NCI-H1417 (cell line): ENCODE results near the gene TMEM132D.

ENCODE experiments used
- DNase-seq, 3 experiments: peaks; one replicate each; lab custom pipeline; 2025; lab: John Stamatoyannopoulos, UW

TMEM132D gene

GRCh38 chr12:129826273-129826672 is 77.6 kb downstream of the TMEM132D start:
- no peak for DNase-seq

DNA sequence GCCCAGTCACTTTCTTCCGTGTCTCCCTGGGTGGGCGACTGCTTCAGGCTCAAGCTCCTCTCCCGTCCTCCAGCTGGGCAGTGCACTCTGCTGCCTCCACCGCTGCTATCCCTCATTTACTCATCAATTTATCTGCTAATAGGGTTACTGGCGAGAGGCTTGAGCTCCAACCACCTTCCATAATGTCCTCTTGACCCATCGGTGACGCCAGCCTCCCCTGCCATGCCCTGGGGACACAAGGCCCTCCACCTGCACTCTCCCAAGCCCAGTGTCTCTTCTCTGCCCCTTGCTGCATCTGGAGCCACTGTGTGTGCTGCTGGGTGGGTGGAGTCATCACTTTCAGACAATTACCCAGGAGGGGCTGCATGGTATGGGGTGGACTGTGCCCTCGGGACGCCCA is 78.5 kb downstream of the TMEM132D start:
- no peak for DNase-seq

DNA sequence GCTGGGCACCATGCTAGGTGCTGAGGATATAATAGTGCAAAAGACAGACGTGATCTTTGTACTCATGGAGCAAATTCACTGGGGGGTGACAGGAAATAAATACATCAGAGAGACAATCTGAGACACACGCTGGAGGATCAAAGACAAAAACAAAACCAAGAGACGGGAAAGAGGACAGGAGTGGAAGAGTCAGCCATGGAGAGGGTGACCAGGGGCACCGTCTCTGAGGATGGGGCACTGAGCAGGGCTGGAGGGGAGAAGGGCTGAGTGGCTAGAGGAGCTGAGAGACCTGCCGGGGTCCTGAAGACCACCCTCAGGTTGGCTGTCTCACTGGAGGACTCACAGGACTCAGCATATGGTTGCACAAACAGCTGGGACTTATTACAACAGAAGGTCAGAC is 81.9 kb downstream of the TMEM132D start:
- DNase-seq, result no peak

DNA sequence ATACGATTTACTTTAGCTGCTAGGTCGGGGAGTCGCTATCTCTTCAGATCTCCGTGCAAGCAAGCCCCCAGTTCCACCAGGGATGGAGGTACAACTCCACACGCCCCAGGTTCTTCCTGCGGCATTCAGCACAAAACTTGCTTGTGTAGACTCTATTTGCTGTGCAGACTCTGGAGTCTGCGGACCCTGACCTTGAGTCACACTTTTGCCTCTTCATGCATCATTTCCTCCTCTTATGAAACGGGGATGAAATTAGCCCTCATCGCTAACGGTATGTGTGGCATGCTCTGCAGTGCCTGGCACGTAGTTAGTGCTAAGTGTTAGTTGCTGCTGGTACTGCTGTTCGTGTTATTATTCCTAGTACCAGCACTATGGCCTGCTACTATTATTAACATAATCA is 84.4 kb downstream of the TMEM132D start:
- peak in 1 of 3 experiments; percentile 11 for DNase-seq

DNA sequence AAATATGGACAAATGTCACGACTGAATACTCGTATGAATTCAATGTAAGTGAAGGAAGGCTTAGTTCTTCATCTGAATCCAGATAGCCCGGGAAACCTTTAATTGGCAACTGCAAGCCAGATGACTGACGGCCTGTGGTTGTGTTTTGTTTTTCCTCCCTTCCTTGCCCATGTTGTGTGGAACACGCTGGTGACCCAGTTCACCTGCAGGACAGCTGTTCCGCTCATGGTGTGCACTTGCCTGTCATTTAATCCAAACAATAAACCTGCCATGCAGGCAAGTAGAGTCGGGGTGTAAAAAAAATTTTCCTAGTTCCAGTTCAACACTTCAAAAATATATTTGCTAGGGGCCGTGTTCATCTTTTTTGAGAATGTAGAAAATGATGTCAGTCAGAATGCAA is 88.0 kb downstream of the TMEM132D start:
- DNase-seq, result no peak

- DNase-seq, result no peak
Measured at GRCh38 chr12:129811963-129812362, 91.9 kb downstream of the TMEM132D start.

- DNase-seq, result no peak
Measured at GRCh38 chr12:129807136-129807535, 96.7 kb downstream of the TMEM132D start.

DNA sequence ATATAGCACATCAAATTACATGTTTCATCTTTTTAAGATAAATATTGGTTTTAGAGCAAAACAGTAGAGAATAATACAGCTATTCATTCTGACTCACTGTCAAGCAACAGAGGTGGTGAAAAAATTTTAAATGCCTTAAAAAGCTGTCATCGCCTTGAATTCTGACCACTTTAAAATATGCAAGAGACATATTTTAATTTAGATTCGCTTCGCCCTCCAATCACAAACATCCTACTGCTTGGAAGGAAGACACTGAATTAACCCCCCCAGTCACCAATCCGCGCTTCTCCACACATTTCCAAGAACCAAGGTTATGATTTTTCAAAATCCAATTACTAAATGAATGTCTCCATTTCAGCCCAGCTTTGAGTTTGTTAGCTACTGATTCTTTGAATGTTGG is 112.4 kb downstream of the TMEM132D start:
- no peak for DNase-seq

GRCh38 chr12:129790930-129791329 is 112.9 kb downstream of the TMEM132D start:
- no peak for DNase-seq

- DNase-seq, result no peak
Measured at GRCh38 chr12:129790331-129790730, 113.5 kb downstream of the TMEM132D start.

DNA sequence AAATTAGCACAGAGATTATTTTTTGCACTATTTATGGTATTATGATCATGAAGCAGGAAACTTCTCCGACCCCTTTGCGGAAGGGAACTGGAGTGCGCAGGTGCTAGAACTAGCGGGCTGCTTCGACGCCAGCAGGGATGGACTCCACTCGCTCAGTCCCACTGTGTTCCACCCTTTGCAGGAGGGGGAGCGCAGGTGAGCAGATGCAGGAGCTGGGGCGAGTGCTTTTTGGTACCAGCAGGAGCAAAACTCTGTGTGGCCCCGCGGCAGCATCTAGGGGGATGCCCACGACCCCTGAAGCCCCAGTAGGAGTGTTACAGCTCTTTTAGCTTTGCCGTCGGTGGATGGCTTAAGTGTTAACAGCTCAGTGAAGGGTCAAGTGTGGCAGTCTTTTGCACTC is 113.9 kb downstream of the TMEM132D start:
- no peak for DNase-seq

DNA sequence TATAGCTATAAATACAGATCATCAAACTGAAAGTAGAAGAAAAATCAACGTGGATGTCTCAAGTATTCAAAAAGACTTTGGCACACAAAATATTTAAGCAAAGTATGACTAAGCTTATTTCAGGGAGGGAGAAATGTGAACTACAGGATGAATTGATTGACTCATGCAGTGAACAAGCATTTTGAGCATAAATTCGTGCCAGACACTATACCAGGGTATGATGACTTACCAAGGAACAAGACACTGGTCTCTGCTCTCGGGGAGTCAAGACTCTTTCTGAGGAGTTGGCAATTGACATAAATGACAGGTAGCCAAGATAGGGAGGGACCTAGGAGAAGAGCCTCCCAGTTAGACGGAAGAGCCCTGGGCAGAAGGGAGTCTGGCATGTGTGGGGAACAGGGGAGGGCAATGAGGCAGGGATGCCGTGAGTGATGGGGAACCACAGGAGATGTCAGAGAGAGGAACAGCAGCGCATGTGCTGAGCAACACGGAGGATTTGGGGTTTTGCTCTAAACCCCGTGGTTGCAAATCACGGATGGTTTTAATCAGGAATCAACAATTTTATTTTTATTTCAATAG is 115.2 kb downstream of the TMEM132D start:
- DNase-seq, result no peak

GRCh38 chr12:129779989-129780388 is 123.8 kb downstream of the TMEM132D start:
- no peak for DNase-seq

GRCh38 chr12:129779033-129779432 is 124.8 kb downstream of the TMEM132D start:
- DNase-seq, result no peak

DNA sequence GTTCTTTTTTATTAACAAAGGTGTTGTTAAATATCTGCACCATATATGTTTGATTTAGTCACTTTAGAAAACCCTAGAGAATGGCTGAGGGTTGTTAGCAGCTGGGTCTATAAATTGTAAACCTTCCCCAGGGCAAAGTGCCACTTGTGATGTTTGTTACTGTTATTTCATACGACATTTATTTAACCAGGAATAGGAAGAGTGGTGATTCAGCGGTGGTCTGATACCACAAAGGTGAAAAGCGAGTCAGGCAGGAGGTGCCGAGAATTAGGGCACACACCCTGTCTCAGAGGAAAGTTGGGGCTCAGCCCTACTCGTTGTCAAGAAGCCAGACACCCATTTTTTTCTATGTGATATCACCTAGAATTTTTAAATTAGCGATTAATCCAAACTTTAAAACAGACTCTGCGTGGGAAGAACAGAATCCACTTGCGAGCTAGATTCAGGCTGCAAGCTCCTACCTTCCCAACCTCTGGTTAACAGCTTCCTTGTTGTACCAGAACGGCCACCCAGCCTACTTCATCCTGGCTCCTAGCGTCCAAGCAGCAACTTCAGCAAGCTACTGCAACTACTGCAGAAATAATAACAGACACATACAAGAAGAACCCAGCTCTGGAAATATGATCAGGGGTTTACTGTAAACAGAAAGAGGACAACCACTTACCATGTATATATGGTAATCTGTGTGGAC is 126.7 kb downstream of the TMEM132D start:
- DNase-seq, result peak in 1 of 3 experiments; percentile 70

DNA sequence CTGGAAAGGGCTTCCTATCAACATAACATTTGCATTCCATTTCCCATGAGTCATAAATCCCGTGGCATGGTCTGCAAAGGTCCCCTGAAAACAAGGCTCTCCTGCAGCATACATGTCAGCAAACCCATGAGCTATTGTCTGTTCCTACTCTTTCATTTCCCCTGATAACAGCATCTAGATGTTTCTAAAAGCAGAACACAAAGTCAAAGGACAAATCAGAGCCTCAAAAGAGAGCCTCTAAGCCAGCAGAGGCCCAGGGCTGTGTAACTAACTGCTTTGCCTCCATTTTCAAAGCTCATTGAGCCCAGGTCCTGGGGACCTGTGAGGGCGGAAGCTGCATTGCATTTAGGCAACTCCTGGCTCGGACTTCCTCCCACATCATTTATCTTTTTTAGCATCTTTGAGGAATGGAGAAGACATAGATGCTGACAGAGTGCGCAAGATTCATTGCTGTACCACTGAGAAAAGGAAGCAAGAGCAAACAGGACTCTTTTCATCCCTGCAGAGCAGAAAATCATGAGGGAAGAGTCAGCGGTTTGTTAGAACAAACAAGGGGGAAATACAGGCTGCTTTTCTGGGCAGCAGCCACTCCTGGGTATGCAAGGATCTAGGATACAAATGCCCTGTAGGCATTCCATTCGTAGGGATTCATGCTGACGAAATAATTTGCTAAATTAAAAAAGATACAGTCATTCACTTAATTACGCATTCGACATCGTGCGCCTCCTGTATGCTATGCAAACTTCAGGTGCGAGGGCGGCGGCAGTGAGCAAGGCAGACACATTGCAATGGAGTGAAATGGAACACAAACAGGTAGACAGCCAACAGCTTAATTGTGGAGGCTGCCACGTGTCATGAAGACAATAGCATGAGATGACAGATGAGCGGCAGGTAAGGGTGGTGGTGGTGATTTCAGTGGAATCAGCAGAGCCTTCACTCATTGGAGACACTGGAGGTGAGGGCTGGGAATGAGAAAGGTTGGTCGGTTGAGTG is 131.0 kb downstream of the TMEM132D start:
- no peak for DNase-seq

DNA sequence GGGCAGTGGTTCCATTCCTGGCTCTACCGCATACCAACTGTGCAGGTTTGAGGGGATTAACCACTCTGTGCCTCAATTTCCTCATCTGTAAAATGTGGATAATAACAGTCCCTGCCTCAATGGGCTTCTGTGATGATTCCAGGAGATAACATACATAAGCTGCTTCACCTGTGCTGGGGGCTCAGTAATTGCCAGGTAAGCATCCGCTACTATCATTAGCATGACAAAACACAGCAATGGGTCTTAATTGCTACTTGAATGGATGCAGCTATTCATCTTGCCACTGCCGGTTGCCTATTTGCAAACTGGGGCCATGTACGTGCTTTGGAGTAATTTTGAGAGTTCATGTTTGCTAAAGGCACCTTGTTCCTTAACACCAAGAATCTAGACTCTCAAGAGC is 132.6 kb downstream of the TMEM132D start:
- DNase-seq, result peak in 1 of 3 experiments; percentile 18

- no peak for DNase-seq
Measured at GRCh38 chr12:129765719-129766118, 138.1 kb downstream of the TMEM132D start.

DNA sequence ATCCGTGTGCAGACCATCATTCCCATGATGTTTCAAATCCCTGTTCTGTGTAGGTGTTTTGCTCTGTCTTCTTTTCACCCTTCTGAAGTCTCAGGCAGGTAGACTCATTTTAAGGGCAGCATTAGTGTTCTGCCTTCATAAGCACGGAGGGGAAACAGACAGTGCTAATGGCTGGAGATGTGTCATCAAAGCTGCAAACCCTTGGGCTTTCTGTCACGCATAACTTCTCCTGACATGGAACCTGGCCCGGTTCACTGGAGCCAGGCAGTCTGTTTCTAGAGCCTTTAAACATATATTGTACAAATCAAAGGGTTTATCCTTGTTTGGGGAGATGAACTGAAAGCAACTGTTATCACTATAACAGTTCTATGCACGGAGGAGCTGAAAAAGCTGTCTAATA is 141.4 kb downstream of the TMEM132D start:
- DNase-seq, result peak in 1 of 3 experiments; percentile 79

- no peak for DNase-seq
Measured at GRCh38 chr12:129753586-129753985, 150.2 kb downstream of the TMEM132D start.

GRCh38 chr12:129750421-129750820 is 153.4 kb downstream of the TMEM132D start:
- DNase-seq, result no peak

GRCh38 chr12:129746318-129746717 is 157.5 kb downstream of the TMEM132D start:
- DNase-seq, result no peak

- no peak for DNase-seq
Measured at GRCh38 chr12:129729170-129729569, 174.7 kb downstream of the TMEM132D start.
